NCI-H446 treated with DMSO at 0.1 percent for 48 hours (cell line): ENCODE data around the gene SELENOS.

Experiments used
- DNase-seq: peaks from one replicate; lab custom pipeline; 2025; lab: John Stamatoyannopoulos, UW

The SELENOS gene

DNA sequence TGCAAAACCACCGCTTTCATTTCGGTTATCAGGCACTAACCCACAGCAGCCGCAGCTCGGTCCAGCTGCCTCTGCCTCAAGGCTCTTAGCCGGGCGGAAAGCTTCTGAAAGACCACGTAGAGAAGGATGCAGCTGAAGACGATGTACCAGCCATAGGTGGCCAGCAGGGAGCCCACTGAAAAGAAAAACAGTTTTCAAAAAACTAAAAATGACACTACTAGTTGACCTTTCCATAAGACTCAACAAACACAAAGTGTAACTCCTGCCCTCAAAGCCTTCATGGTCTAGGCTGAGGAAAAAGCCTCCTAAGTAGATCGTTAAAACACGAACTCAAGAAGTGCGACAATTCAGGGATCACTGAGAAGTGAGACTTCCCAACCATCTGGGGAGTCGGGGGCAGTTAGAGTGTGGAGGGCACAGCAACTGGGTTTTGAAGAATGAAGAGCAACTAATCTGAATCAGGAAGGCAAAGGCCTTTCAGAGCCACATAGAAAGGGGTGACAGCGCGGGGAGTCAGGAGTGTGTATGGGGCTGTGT is 716 bp downstream of the SELENOS start:
- DNase-seq, result no peak

DNA sequence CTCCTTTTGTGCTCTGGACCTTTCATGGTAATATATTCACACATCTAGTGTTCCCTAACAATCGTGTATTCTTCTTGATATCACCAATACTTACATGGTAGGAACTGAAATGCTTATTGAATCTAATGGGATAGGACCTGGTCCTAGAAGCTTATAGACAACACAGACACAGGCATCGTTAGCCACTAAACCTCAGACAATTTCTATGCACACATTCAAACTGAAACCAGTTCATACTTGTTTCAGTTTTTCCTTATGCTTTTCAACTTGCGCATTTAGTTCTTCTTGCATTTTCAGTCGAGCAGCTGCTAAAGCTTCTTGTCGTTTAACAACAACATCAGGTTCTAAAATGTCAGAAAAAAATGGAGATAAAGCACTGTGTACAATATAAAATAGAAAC is 2.3 kb downstream of the SELENOS start:
- no peak for DNase-seq

DNA sequence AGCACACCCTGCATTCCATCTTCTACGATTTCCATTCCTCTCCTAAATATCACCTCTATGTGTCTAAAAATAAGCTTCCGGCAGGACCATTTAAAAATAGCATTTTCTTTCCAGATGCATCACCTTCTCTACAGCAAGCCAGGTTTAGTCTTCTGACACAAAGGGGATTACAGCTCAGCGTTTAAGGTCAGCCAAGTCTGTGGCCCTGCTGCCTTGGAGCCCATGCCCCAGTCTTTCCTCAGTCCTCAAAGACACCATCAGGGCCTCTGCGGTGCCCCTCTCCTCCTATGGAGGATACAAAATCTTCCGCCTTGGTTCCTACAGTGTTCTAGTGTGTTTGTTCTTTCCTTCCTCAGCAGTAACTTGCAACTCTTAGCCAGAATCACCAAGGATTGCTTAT is 3.8 kb downstream of the SELENOS start:
- no peak for DNase-seq

DNA sequence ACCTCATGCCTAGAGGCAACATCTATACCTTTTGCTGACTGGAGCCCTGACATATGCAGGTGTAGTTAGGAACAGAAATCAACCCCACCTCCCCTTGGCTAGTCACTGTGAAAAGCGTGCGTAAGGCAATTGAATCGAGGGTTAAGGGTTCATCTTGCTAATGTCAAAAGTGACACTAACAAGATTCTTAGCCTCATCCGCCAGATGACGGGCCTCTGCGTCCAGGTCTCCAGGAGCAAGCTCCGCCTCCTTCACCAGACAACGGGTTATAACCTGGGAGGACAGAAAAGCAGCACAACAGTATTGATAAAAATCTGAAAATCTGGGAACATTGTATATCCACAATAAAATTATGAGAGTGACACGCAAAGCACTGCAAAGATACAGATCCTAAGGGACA is 4.7 kb downstream of the SELENOS start:
- no peak for DNase-seq

DNA sequence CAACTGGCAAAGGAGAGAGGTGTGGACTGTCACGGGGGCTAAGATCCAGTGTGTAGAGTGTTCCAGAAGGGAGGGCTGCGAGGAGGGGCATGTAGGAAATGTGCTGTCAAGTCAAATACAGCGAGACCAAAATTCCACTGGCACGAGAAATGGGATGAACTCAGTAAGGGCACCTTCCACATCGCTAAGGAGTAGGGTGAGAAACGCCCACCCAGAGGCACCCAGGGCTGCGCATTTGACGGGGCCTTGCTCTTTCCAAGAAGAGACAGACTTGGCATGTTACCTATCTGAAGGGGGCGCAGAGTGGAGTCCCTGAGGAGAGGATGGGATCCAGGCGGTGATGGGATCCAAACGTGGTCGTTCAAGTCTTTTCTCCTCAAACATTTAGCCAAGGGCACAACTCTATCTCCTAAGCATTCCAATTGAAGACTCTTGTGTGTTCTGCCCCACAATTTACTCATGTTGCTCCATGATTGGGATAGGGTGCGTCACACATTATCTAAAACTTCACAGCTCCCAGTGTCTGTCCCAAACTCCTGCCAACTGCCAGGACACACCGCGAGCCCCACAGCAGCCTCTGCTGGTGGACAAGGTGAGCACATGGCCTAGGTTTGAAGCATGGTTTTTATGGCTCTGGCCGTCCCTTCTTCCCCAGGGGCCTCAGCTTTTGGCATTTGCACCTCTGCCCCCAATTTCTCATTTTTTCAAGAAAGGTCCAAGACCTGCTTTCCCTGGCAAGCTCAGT is 7.6 kb downstream of the SELENOS start:
- no peak for DNase-seq

DNA sequence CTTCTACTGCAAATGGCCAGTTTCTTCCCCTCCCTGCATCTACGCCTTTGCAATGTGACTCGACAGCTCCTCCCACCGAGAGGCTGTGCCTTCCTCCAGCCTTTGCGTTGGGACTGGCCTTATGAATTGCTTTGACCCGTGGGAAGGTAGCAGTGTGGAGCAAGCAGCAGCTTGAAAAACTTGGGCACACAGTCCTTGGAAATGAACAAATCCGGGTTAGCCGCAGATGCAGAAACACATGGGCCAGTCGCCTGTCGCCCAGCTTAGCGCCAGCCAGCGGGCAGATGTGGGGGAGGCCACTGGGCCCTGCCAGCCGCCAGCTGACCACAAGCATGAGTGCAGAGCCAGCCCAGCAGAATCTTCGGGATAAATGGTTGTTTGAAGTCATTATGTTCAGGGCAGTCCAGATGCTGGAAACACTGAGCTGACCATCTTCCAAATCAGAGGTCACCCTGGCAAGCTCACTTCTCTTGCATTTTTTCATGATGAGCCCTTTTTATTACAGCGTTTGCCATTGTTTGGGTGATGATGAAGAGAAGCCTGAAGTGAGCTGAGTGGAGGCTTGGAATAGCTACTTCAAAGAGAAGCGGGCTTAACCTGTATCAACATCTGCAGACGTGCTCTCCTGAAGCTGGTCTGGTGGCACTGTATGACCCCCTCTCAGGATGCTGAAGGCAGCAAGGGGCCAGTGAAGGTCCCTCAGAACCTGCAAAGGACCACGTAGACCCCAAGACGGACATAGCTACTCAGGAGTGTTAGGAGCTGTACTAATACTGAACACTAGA is 9.8 kb downstream of the SELENOS start:
- DNase-seq, result no peak

DNA sequence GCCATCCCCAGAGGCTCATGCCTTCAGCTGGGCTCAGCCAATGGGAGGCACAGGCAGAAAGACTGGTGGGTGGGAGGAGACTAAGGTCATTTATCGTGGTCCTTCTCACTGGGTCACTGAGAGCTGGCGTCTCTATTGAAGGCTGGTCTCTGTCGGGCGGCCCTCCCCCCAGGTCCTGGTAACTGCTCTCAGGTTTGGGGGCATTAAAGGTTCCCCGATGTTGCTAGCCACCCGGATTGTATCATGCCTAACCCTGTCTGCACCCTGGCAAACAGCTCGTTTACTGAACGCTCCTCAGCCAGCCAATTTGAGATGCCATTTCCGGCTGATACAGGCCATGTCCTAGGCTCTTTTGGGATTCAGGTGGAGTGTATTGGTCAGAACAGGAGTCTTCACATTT is 10.5 kb downstream of the SELENOS start:
- no peak for DNase-seq

DNA sequence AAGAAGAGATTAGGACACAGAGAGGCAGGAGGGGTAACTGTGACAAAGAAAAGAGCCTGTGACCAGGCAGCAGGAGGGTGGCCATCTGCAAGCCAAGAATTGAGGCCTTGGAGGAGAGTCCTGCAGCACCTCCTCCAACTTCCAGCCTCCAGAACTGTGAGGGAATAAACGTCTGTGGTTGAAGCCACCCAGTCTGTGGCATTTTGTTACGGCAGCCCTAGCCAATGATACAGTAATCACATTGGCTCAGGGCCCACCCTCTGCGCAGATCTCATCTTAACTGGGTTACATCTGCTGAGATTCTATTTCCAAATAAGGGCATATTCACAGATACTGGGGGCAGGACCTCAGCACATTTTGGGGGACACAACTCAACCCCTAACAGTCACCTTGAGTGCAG is 11.3 kb downstream of the SELENOS start:
- DNase-seq, result no peak

DNA sequence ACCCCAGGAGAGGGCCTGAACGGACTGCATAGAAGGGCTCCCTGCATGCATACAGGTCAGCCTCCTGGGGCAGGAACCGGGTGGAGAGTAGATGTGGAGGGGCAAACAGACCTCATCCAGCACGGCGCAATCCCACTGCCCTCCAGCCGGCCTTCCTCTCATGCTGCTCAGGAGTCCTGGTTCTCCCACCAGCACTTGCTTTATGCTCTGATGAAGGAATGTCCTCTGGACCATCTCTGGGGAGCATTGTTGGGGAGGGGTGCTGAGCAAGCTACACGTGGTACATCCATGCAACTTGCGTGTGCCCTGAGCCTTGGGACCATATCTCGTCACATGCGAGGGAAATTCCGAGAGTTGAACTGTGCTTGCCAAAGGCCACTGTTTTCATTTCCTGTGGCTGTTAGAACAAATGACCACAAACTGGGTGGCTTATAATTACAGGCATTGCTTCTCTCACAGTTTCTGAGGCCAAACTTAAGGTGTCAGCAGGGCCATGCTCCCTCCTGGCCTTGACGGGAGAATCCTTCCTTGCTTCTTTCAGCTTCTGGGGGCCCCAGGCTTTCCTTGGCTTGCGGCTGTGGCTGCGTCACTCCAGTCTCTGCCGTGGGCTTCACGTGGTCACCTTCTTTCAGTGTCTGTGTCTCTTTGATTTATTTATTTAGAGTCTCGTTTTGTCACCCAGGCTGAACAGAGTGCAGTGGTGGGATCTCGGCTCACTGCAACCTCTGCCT is 12.2 kb downstream of the SELENOS start:
- no peak for DNase-seq

DNA sequence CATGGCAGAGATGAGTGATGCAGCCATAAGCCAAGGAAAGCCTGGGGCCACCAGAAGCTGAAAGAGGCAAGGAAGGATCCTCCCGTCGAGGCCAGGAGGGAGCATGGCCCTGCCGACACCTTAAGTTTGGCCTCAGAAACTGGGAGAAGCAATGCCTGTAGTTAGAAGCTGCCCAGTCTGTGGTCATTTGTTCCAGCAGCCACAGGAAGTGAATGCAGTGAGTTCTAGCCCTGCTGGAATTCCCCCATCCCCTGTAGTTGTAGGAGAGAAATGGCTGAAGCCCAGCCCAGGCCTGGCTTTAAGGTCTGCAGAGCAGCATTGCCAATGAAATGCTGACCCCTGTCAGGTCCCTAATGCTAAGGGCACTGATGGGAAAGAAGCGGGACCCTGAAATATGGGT is 13.3 kb downstream of the SELENOS start:
- DNase-seq, result no peak

DNA sequence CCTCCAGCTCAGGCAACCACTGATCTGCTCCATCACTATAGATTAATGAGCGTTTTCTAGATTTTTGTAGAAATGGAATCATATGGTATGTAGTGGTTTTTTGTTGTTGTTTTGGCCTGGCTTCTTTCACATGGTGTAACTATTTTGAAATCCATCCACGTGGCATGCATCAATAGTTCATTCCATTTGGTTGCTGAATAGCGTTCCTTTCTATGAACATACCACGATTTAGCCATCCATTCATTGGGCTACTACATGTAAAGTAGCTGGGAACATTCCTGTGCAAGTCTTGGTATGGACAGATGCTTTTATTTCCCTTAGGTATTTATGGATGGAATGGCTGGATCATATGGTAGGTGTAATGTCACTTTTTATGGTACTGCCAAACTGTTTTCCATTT is 14.7 kb downstream of the SELENOS start:
- DNase-seq, result no peak

DNA sequence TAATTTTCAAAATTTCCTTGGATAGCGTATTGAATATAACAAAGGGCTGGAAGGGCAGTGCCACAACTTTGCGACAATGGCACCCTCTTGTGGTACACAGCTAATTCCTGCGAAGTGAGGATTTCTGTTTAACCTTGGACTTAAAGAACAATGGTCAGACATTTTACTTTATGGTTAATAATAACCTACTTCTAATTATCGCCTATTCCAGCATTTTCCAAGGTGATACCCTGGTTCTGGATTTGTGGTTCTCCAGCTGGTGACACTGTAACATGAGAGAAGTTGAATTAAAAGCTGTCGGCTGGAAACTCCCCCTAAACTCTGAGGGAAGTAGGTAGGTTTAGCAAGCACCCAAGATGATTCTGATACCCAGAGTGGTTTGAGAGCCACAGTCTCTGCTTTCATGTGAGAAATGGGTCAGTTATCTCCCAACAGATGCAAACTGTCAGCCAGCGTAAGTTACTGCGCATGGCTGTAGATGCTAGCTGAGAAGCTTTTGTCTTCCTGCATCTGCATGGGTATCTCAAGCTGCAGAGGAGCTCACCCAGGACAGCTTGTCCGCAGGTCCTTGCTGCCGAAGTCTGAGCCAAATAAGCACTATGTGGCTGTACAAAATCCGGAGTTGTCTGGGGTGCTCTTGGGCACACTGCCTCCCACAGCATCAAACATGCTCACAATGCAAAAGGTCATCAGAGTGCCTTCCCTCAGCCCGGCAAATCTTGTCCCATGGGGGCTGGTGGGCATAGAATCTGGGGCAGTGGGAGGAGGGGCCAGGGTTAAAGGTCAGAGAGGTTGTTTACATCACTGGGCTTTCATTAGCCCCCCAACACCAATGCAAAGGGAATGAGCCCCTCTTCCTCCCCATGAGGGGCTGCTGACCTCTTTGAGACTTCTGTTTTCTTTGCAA is 18.8 kb downstream of the SELENOS start:
- DNase-seq, result peak; percentile 5

DNA sequence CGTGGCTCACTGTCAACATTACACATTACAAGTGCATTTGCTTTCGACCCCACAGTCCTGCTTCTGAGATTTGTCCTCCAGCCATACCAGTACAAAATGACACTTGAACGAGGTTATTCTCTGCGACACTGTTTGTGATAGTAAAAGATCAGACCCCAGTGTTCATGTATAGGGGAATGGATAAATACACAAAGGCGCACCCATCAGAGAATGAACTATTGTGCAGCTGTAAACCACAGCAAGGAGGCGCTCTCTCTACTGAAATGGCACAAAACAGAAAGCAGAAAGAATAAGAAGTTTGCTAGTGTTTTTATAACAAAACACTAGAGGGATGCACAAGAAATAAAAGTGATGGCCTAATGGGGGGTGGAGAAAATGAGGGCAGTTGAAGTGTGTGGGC is 20.5 kb downstream of the SELENOS start:
- DNase-seq, result no peak

DNA sequence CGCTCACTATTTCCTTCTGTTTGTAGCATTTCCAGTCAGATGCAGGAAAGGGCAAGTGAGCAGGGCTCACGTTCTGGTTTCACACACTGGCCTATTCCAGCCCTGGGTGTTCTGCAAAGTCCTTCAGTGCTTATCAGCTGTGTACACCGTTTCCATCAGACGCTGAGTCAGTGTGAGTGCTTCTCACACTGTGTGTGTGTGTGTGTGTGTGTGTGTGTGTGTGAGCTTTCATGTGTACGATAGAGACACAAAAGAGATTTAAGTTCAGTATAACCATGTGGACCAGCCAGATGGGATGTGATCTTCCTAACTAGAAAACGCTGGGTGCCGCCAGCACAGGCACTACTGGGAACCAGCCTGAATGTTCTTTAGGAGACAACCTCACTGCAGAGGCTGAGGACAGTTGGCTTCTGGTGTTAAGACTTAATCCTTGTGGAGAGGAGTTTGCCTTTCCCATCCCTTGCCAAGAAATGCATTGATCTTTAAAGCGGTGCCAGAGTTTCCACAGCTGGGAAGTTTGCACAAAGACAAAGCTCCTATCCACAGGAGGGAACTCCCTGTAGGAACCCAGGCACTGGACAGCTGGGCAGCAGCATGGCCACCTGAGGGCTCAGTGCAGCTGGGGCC is 21.6 kb downstream of the SELENOS start:
- peak; percentile 24 for DNase-seq

DNA sequence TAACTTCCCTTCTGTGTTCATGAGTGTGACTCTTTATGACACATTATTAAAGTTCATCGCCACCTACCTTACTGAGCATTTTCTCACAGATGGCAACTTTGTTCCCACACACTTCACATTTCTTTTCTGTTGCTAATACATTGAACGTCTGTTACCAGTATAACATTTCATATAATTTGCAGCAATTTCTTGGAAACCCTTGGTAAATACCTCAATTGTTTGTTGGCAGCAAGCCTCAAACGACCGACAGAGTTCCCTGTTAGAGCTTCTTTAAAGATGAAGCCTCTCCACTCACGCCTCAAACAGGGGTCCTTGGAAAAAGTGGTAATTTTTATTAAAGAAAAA is 22.3 kb downstream of the SELENOS start:
- DNase-seq, result no peak

DNA sequence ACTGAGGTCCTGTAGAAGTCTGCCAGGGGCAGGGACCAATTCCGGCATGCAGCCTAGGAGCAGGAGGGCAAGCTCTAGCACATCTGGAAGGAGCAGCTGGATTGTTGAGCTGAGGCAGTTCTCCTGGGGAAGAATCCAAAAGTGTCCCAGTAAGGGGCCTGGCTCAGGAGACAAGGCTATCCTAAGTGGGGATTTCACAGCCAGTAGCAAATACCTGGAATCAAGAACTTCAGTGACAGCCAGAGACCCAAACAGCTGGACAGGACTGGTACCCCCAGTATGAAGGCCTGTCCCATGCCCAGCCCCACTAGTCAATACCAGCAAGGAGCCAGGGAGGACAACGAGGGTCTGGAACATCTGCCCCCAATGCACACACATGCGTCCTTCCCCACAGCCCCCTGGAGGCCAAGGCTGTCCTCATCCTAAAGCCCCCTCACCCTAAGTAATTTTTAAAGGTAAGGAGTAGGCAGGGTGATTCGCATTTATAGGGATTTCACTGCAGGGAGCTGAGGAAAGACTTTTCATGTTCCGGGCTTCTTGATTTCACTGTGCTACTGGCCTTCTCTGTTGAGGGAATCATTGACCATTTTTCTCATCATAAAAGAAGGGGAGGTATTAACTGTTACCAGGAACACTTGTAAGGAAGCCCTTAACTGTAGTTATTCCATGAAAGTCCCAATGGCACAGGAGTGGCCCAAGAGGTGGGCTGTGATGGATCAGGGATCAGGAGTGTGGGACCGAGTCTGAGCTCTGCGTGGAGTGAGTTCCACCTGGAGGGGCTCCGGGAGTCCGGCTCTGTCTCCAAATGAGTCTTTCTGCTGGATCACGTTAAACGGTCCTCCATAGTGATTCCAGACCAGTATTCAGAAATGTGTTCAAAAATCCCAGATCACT is 22.9 kb downstream of the SELENOS start:
- DNase-seq, result no peak

DNA sequence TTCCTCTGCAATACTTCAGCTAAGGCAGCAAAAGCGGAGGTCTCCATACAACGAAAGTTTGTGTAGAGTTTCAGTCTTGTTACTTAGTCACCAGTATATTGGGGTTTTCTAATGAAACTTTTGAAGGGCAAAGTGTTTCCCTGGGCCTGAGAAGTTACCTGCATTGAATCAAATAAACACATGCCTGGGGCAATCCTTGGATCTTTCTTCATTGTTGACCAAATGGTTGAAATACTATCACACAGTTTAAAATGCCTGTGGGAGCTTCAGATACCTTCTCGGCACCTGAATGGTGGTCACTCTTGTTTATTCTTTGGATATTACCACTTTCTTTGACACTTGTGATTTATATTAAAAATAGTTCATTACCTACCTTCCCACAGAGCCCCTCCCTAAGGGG is 24.4 kb downstream of the SELENOS start:
- DNase-seq, result no peak

DNA sequence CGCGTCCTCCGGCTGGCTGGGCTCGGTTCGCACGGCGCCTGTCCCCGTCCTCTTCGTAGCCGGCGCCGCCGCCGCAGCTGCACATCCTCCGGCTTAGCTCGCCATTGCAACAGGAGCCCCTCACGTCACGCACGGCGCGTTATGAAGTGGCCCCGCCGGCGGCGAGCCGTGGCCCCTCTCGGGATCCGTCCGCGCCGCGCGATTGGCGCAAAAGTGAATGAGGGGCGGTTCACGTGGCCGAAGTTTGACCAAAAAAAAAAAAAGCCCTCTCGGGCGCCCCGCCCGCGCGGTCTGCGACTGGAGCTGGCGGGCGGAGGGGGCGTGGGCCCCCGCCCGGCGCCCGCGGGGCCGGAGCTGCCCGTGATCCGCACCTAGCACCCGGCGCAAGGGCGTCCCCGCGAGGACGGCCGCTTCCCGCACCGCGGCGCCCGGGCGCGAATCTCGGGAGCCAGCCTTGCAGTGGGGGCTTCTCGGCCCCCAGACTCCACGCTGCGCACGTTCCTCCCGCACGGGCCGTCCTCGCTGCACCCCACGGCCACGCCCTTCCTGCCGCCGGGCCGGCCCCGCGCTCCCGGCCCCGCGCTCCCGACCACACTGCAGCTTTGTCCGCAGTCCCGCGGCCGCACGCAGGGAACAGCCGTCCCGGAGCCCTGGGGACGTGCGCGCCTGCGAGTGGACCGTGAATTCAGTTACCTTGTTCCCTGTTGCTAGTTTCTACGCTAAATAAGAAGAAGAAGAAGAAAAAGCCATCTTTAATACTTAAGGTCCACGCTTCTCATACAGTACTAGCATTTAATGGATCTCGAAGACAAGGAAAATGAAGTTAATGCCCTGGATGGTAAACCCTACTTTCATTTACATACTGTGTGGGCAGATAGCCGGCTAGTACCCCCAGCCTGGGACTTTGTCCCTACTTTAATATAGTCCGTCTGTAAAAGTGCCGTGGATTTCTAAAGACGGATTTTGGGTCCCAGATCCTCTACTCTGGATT is 25.2 kb downstream of the SELENOS start, which contains the start of gene CHSY1:
Gene CHSY1 (minus strand): TSS at position 219 of the 991 bp plus-strand sequence. CDS start 592 bp downstream, outside the sequence.
- DNase-seq, result peak; percentile 48
